HG02943 (cell line): Measurements from ENCODE around the gene GALNT9.
"Not testable (repeated sequence)": the region's sequence is repeated elsewhere in the genome, so short reads cannot be mapped to it uniquely, and the experiment has no call there.

ENCODE experiments used
- ATAC-seq: cut with Tn5 transposase; IDR thresholded peaks from one replicate; pipeline ENCODE4 v1.9.1; 2021; ENCODE audit warnings: mild to moderate bottlenecking, low read depth, moderate library complexity; ENCODE audit not compliant: unreplicated experiment

GALNT9 gene

DNA sequence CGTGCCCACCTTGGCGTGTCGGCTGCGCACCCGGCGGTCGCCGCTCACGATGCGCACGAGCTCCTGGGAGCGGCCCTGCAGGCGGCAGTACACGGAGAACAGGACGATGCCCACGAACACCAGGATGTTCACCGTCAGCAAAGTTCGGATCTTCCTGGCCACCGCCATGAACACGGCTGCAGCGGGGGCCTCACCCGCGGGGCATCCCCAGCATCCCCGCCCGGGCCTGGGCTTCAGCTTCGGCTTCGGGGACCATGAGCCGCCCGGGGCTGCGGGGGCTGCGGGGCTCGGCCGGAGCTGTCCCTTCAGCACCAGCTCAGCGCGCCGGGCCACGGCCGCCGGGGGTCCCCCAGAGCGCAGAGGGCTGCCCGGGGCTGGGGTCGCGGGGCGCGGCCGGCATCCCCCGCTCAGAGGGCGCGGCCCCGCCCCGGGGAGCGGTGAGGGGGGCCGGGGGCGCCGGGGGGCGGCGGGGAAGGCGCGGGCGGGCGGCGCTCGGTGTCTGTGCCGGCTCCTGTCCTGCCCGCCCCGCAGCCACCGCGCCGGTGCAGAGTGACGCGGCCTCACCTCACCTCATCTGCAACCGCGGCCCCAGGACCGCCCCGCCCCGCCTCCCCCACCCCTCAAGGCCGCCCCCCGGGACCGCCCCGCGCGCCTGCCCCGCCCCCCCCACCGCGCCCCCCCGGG, at the start of gene GALNT9:
GALNT9 (minus strand) TSS at position 554 of the 684 bp plus-strand sequence; CDS start at position 168, 386 bp downstream.
- no peak for ATAC-seq

DNA sequence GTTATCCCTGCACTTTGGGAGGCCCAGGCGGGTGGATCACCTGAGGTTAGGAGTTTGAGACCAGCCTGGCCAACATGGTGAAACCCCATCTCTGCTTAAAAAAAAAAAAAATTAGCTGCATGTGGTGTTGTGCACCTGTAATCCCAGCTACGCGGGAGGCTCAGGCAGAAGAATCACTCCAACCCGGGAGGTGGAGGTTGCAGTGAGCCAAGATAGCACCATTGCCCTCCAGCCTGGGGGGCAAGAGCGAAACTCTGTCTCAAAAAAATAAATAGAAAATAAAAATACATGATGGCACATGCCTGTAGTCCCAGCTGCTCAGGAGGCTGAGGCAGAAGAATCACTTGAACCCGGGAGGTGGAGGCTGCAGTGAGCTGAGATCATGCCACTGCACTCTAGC, 49.7 kb upstream of the GALNT9 start:
- not testable (repeated sequence) for ATAC-seq

DNA sequence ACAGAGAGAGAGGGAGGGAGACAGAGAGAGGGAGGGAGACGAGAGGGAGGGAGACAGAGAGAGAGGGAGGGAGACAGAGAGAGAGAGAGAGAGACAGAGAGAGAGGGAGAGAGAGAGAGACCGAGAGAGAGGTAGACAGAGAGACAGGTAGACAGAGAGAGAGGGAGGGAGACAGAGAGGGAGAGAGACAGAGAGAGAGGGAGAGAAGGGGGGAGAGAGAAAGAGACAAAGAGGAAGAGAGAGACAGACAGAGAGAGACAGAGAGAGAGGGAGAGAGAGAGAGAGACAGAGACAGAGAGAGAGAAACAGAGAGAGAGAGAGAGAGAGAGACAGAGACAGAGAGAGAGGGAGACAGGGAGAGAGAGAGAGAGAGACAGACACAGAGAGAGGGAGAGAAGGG, 47.8 kb upstream of the GALNT9 start:
- no peak for ATAC-seq

DNA sequence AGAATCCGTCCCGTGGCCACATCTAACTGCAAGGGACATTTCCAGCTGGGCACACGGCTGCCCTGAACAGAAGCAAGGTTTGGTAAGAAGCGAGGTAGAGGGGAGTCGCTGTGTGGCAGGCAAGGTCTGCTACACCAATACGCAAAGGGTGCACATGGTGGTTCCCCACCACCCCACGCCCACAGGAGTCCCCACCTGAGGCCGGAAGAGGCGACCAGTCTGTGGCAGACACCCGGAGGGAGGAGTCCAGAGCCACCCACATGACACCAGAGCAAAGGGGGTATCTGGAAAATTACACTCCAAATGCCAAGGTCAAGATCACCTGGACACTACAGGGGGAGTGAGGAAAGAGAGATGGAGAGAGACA, 47.1 kb upstream of the GALNT9 start:
- no peak for ATAC-seq

DNA sequence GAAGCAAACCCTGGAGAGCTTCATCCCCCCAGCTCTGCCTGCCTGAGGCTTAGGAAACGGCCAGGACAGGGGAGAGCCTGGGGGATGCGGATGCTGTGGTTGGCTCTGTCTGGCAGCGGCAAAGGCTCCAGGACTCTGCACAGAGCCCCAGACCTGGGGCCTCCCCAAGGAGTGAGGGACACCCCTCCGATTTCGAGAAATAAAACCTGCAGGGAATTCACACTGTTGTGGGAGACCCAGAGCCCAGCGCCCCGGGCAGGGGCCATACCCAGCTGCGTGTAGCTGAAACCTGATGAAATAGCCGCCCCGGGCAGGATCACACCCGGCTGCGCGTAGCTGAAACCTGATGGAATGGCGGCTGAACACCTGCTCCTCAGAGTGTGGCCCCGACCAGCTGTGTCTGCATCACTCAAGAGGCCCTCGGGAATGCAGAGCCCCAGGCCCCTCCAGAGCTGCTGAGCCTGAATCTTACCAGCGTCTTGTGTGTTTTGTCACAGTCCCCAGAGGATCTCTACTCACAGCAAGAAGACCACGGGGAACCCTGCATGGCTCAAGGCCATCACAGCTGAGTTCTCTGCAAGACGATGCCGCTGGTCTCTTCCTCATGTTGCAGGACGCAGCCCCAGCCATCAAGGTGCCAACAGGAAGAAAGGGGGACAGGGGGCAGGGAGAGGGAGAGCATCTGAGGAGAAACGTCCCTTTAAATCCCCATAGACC, 46.5 kb upstream of the GALNT9 start:
- no peak for ATAC-seq

DNA sequence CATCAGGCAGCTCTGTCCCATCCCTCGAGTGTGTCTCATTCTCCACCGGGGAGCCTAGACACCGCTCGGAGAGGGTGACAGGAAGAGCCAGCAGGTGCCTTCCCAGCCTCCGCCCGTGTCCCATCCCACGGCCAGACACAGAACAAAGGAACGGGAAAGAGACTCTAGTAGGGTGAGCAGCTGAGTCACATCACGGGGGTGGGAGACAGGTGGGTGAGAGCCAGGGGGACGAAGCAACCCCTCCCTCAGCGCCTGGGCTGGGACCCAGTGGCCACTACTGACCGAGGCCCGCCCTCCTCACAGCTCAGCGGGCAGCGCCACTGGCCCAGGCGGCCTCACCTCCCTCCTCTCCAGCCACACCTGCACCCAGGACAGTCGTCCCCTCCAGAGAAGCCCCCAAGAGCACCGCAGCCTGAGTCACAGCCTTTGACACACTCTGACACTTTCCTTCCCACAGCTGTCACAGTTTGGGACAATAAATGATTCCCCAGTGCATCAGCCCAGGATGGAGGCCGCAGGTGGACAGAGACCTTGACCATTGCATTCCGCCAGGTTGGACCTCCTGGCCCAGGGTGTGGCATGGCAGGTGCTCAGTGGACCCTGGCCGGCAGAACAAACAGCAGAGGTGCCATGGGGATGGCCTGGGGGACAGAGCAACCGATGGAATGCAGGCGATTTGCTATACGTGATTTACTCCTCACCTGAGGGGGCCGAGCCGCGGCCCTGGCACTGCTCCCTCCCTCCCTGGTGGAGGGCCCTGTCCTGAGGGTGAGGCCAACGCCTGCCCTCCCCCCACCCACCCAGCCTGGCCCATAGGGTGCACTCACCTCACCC, 45.4 kb upstream of the GALNT9 start:
- ATAC-seq: no peak

DNA sequence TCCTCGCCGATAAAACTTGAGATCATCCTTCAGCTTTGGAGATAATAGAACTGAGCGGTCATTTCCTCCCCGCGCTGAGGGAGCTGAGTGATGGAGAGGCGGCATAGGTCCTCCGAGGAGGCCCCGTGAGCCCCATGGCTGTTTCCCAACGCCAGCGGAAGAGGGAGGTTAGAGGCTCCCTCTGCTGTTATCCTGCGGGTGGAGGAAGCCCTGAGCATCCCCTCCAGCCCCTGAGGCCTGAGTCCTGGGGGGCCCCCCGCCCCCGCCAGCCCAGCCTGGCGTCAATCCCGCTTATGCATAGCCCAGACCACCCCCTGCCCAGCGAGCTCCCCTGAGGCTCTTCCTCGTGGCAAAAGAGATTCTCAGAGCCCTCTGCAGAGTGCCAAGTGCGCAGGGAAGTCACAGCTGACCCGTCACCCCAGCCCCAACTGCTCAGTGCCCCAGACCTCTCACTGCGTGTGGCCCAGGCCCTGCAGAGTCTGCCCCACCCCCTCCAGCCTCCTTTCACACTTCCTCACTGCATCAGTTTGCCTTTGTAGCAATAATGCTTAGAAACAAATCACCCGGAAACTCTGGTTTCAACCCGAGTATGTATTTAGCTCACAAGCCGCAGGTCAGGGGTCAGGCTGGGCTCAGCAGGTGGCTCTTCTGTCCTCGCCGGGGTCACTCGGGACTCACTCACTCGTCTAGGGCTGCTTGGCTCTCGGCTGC, 44.7 kb upstream of the GALNT9 start:
- ATAC-seq: no peak

DNA sequence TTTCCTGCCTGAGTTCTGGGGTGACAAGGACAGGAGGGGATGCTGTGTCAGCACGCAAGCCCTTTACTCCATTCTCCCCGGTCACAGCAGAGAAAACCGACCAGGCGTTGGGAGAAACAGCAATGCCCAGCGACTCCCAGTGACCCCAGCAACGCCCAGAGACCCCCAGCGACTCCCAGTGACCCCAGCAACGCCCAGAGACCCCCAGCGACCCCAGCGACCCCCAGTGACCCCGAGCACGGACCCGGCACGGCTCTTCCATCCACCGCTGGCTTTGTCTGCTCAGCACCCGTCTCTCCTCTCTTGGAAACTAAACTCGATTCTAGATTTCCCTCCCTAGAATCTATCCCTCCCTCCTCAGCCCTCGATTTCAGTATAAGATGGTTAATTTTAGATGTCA, 38.5 kb upstream of the GALNT9 start:
- no peak for ATAC-seq

DNA sequence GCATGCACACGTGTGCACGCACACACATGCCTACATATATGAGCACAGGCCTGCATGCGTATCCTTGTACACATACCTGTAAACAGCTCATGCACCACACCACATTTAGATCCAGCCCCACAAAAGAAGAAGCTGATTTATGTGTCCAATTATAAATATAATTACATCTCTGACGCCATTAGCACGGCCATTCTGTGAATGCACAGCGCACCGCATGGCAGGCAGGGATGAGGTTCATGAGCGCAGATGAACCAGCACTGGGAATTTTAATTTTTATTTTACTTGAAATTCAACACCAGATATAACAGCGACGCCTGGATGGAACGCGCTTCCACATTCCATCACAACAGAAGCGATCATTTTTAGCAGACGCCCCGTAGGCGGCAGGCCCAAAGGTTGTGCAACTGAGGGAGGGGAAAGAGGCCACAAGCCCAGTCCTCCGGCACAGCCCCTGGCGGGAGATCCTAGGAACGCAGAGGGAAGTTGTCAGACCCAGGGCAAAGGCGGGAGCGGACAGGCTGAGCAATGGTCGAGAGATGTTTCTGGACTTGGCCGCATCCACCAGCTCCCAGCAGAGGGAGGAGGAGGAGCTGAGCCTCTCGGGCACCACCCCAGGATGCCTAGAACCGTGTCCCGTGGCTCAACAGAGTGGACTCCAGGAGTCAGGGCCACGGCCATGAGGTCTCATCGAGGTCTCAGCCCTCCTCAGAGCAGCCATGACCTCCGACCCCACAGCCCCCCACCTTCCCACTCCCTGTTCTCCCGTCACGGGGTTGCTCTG, 37.9 kb upstream of the GALNT9 start:
- ATAC-seq: no peak

DNA sequence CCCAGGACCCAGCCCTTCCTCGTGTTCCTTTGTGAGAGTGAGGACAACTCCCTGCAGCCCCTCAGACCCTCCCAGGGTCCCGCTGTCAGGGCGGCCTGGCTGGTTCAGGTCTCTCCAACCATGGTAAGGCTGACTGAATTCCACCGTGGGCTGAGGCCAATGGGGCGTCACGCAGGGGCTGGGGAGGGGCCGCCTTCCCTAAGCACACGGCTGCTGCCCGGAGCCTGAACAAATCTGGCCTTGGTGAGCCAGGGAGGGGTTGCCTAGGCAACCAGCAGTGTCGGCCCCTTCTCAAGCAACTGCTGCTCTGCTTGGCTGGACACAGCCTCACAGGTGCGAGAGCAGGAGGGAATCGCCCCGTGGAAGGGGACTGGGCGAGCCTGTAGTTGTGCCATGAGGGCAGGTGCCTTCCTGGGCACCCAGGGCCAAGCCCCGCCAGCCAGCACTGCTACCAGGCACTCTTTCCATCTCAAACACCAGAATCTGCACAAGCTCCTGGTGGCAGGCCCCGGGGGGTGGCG, 37.0 kb upstream of the GALNT9 start:
- ATAC-seq: no peak

DNA sequence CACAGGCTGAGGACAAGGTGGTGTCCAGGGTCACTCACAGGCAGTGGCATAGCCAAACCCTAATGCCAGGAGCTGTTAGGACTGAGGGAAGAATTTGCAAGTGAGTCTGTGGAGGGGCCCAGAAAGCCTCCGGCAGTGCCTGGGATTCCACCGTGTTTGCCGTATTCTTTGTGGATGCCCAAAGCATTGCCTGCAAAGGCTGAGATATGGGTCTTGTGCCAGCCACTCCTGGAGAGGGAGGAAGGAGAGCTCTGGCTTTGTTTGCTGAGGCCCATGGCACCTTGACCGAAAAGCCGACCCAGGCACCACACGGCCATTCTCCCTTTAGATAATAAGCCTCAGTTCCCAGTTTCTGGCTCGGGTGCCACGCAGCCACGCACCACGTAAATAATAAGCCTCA, 35.8 kb upstream of the GALNT9 start:
- no peak for ATAC-seq

DNA sequence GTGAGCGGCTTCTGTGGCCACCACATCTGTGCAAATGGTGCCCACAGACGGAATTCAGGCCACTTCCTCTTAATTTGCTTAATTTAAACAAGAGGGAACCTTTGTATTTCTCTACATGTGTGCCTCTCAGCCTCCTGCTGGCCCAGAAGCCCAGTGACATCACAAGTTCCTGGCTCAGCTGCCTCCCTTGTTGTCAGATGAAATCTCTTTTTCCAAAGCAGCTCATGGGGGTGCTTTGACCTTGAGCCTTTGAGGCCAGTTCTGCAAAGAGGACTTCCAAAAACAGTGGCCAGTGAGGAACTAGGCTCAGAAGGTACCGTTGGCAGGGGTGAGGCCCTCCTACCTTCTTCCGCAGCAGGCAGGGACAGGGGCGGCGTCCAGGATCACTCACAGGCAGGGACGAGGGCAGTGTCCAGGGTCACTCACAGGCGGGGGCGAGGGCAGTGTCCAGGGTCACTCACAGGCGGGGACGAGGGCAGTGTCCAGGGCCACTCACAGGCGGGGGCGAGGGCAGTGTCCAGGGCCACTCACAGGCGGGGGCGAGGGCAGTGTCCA, 35.0 kb upstream of the GALNT9 start:
- no peak for ATAC-seq

DNA sequence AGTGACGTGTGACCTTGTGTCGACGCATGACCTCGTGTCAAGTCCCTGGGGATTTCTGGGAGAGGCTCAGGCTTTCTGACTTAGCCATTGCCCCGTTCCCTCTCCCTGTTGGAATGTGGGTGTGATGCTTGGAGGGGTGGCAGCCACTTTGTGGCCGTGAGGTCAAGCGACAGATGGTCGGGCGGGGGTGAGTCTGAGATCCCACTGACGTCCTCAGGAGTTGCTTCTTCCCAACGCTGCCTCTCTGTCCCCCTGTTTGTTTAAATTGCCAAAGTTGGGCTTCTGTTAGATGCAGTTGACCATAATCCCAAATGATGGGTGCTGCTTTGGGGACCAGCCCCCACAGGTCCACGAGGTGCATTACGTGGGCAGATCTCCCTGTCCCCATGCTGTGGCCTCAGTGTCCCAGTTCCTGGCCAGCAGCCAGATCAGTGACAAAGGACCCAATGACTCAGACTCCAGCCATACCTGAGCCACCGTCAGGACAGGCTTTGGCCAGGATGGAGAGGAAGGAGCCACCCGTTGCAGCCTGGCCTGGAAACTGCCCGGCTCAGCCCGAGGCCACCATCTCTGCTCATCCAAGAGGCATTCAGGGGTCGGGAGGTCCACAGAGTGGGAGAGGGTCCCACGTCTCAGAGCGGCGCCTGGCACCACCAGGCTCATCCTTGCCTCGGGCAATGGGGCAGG, 34.4 kb upstream of the GALNT9 start:
- ATAC-seq: no peak

DNA sequence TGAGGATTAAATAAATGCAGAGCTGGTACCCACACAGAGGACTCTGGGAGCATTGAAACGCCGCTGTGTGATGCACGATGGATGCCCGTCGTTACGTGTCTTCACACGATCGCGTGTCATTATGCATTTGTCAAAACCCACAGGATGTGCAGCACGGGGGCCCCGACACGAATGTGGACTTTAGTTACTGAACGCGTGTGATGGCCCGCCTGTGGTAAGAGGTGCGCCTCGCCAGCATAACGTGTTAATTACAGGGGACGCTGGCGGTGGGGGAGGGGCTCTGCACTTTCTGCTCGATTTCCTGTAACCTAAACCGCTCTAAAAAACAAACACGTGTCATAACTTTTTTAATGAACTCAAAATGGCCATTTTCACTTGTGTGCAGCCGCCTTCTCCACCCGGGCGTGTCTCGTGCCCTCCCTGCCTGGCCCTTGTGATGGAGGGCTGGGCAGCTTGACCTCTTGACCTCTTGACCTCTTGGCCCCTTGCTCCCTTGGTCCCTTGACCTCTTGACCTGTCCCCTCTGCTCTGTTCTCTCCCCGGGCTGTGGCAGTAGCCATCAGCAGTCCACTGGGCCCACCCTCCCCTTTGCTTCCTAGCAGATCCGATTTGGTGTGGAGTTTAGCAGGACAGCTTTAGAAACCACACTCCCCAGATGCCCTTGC, 33.7 kb upstream of the GALNT9 start:
- no peak for ATAC-seq

DNA sequence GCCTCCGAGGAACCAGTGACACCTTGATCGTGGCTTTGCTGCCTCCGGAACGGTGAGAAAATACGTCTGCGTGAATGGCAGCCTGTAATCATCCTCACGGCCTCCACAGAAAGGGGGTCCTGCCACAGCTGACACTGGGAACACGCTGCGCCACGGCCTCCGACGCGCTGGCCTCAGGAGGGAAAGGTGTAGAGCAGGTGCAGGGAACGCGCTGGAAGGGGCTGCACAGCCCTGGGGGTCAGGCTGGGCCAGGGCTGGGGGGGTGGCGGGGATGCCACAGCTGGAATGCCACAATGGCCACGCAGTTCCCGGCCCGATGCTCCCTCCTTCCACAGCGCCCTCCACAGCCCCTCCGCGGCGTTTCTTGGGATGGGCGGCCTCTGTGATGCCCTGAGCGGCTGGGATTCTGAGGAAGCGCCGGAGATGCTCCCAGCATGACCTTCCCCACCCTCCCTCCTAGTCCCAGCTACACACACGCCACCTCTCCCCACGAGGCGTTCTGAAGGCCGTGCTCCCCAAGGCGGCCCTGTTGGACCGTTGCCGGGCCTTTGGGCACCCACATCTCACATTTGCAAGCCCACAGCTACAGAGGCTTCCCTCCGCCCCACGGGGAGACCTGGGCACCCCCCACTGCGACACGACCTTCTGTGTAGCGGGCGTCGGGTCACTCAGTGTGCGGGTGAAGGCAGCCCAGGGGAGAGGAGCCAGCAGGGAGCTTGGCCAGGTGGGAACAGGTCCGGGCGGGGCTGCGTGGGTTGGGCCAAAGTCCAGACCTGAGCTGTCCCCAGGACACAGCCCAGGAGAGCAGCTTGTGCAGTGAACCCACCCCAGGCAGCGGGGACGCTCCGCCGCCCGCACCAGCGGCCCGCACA, 31.8 kb upstream of the GALNT9 start:
- no peak for ATAC-seq

DNA sequence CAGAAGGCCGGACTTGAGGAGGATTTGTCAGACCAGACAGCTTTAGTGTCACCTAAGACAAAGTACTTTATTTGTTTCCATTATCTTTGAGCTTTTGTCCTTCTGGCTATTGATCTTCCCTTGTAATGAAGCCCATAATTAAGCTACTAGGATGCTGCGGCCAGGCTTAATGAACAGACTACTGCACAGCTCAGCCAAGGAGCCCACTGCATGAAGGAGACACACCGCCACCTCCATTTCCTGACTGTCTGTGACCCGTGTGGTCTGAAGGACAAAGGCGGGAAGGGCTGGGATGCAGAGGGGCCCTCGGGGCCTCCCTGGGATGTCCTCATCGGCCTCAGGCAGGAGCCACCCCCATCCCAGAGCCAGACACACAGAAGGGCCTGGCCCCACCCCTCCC, 31.0 kb upstream of the GALNT9 start:
- no peak for ATAC-seq

DNA sequence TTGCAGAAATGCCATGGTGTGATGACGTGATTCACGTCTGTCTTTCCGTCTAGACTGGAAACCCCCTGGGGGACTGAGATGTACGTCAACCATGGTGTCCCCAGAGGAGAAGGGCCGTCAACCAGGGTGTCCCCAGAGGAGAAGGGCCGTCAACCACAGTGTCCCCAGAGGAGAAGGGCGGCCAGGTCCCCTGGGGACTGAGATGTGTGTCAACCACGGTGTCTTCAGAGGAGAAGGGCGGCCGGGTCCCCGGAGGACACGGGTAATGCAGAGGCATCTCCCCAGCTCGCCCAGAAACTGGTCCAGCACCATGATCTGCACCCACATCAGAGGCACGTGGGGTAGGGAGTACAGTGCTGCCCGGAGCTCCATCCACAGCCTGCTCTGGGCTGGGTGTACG, 30.6 kb upstream of the GALNT9 start:
- ATAC-seq: no peak

DNA sequence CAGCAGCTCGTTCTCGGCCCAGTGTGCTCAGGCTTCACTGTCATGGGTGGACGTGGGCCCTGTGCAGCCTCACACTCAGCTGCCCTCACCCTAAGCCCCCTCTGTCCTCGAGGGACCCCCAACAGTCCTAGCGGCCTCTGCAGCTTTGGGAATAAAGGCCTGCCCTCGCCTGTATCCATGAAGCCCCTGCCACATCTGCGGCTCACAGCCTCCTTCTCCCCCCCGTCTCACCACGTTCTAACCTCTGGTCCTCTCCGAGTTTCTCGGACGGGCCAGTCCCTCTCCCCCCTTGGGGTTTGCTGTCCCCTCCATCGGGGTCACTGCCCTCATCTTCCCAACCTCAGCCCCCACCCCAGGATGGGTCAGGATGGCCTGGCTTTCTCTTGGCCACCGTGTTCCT, 30.2 kb upstream of the GALNT9 start:
- no peak for ATAC-seq
